ENCODE results near the gene NFKBIE. TPM values are rescaled to one million over a fixed set of nuclear protein-coding genes. Genes with fewer than 3 reads are reported as not detected.

Gene NFKBIE
- total and polyA plus RNA-seq, 9 of the 15 experiments (the other 6 are each of a cell fraction or from before 2014, with no cell fraction given), result 2.1 to 16.4 (median 11.7) TPM

DNA sequence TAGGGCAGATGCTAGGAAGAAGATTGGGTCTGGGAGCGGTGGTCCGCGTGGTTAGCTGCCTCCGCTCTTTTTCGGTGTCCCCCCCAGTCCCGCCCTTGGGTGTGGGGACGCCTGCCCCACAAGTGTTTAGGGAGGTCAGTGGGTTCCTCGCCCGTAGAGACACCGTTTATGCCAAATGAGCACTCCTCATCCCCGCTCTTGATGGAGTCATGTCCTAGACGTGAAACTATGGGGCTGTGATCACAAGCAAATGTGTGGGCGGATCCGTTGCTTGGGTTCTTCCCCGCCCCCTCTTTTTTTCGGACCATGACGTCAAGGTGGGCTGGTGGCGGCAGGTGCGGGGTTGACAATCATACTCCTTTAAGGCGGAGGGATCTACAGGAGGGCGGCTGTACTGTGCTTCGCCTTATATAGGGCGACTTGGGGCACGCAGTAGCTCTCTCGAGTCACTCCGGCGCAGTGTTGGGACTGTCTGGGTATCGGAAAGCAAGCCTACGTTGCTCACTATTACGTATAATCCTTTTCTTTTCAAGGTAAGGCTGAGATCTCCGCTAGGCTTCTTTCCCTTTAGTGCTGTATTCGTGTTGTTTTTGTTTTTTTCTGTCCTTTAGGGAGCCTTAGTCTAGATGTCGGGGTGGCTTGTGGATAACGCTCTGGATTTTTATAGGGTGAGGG is 18.6 kb downstream of the NFKBIE start, which contains the start of gene HSP90AB1 (continued):
- TF ChIP-seq MEF2A (IDR thresholded peaks at IDR 0.05; ENCODE audit: control insufficient read depth, low read depth, low read length) (peak; percentile 85), MEIS2 (IDR thresholded peaks at IDR 0.05; ENCODE audit: partially characterized antibody) (peak; percentile 41), EP300 (IDR thresholded peaks at IDR 0.05; ENCODE audit: low read length) (peak; percentile 34; the same call in 1 of the 2 replicates), BHLHE40 (IDR thresholded peaks at IDR 0.05; ENCODE audit: low read length) (peak; percentile 87), SRSF7 (optimal IDR thresholded peaks at IDR 0.05; ENCODE audit: low read depth, low read length) (no peak), TEAD1 (CRISPR knock-in tag; IDR thresholded peaks at IDR 0.05) (peak in 1 of 2 experiments; percentile 68; a peak in 1 of 4 replicates), BRCA1 (IDR thresholded peaks at IDR 0.05) (no peak), BRCA1 (CRISPR knock-in tag; IDR thresholded peaks at IDR 0.05) (0 out of 2 replicates have a peak, but pooled peaks have one; percentile 60), ZNF780A (CRISPR knock-in tag; IDR thresholded peaks at IDR 0.05) (peak; percentile 68; the same call in 1 of the 2 replicates), FIP1L1 (IDR thresholded peaks at IDR 0.05; ENCODE audit: low read depth, low read length, poor library complexity, severe bottlenecking) (no peak), ZNF79 (CRISPR knock-in tag; IDR thresholded peaks at IDR 0.05; ENCODE audit: low read depth) (no peak), CBFA2T3 (IDR thresholded peaks at IDR 0.05) (no peak), NFRKB (IDR thresholded peaks at IDR 0.05; ENCODE audit: low read depth) (peak; percentile 99)
- TF ChIP-seq, protein P1, sequence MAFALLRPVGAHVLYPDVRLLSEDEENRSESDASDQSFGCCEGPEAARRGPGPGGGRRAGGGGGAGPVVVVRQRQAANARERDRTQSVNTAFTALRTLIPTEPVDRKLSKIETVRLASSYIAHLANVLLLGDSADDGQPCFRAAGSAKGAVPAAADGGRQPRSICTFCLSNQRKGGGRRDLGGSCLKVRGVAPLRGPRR (CRISPR knock-in tag; IDR thresholded peaks at IDR 0.05), result no peak
- TF ChIP-seq, protein P2, sequence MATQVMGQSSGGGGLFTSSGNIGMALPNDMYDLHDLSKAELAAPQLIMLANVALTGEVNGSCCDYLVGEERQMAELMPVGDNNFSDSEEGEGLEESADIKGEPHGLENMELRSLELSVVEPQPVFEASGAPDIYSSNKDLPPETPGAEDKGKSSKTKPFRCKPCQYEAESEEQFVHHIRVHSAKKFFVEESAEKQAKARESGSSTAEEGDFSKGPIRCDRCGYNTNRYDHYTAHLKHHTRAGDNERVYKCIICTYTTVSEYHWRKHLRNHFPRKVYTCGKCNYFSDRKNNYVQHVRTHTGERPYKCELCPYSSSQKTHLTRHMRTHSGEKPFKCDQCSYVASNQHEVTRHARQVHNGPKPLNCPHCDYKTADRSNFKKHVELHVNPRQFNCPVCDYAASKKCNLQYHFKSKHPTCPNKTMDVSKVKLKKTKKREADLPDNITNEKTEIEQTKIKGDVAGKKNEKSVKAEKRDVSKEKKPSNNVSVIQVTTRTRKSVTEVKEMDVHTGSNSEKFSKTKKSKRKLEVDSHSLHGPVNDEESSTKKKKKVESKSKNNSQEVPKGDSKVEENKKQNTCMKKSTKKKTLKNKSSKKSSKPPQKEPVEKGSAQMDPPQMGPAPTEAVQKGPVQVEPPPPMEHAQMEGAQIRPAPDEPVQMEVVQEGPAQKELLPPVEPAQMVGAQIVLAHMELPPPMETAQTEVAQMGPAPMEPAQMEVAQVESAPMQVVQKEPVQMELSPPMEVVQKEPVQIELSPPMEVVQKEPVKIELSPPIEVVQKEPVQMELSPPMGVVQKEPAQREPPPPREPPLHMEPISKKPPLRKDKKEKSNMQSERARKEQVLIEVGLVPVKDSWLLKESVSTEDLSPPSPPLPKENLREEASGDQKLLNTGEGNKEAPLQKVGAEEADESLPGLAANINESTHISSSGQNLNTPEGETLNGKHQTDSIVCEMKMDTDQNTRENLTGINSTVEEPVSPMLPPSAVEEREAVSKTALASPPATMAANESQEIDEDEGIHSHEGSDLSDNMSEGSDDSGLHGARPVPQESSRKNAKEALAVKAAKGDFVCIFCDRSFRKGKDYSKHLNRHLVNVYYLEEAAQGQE (IDR thresholded peaks at IDR 0.05; ENCODE audit: borderline replicate concordance), result no peak
- TF ChIP-seq, protein P2 (CRISPR knock-in tag; IDR thresholded peaks at IDR 0.05; ENCODE audit: low read depth), result no peak
- TF ChIP-seq, protein P3, sequence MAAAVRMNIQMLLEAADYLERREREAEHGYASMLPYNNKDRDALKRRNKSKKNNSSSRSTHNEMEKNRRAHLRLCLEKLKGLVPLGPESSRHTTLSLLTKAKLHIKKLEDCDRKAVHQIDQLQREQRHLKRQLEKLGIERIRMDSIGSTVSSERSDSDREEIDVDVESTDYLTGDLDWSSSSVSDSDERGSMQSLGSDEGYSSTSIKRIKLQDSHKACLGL (CRISPR knock-in tag; IDR thresholded peaks at IDR 0.05; ENCODE audit: borderline replicate concordance, poor library complexity, severe bottlenecking), result no peak
- TF ChIP-seq, protein P4, sequence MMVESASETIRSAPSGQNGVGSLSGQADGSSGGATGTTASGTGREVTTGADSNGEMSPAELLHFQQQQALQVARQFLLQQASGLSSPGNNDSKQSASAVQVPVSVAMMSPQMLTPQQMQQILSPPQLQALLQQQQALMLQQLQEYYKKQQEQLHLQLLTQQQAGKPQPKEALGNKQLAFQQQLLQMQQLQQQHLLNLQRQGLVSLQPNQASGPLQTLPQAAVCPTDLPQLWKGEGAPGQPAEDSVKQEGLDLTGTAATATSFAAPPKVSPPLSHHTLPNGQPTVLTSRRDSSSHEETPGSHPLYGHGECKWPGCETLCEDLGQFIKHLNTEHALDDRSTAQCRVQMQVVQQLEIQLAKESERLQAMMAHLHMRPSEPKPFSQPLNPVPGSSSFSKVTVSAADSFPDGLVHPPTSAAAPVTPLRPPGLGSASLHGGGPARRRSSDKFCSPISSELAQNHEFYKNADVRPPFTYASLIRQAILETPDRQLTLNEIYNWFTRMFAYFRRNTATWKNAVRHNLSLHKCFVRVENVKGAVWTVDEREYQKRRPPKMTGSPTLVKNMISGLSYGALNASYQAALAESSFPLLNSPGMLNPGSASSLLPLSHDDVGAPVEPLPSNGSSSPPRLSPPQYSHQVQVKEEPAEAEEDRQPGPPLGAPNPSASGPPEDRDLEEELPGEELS (CRISPR knock-in tag; IDR thresholded peaks at IDR 0.05; ENCODE audit: borderline replicate concordance), result peak; percentile 85; the same call in 1 of the 2 replicates
